SU-DHL-6 (cell line): ENCODE data around the gene PKM.

Source experiments
- H2AFZ ChIP-seq: fragments of 200-600 bp; sonication (generic); 2 replicates; pipeline ENCODE4 v1.6.1; 2014; ENCODE audit warnings: low read depth, mild to moderate bottlenecking, moderate library complexity, mixed read lengths, antibody characterized with exemption, low read length; ENCODE audit not compliant: severe bottlenecking
- H3F3A ChIP-seq: fragments of 200-600 bp; shearing (Covaris generic); 2 replicates; pipeline ENCODE4 v1.6.0; 2016; ENCODE audit warnings: antibody characterized with exemption, mild to moderate bottlenecking; ENCODE audit not compliant: insufficient read depth
- H3K27ac ChIP-seq: fragments of 200-600 bp; sonication (generic); 2 replicates; pipeline ENCODE4 v1.5.1; 2016; ENCODE audit warnings: low read depth, mild to moderate bottlenecking, low read length, moderate library complexity, mixed read lengths
- H3K27me3 ChIP-seq: fragments of 200-600 bp; sonication (generic), shearing (Covaris generic); 2 replicates; pipeline ENCODE4 v1.6.0; 2014; ENCODE audit warnings: mild to moderate bottlenecking, low read length
- H3K36me3 ChIP-seq: fragments of 200-600 bp; sonication (generic); 2 replicates; pipeline ENCODE4 v1.6.1; 2014; ENCODE audit warnings: mild to moderate bottlenecking, low read length, mixed read lengths
- H3K4me2 ChIP-seq: fragments of 300-600, 200-600 bp; shearing (Covaris generic), sonication (generic); 2 replicates; pipeline ENCODE4 v1.6.0; 2014; ENCODE audit warnings: low read length, low read depth, mild to moderate bottlenecking; ENCODE audit not compliant: poor library complexity, severe bottlenecking
- H3K4me3 ChIP-seq: fragments of 200-600 bp; sonication (generic); 2 replicates; pipeline ENCODE4 v1.5.1; 2014; ENCODE audit warnings: antibody characterized with exemption, low read length, mild to moderate bottlenecking, mixed read lengths; ENCODE audit not compliant: insufficient read depth, poor library complexity, severe bottlenecking
- H3K79me2 ChIP-seq: fragments of 200-600 bp; sonication (generic); 2 replicates; pipeline ENCODE4 v1.6.1; 2014; ENCODE audit warnings: mild to moderate bottlenecking, low read length, moderate library complexity; ENCODE audit not compliant: insufficient read depth
- H3K9ac ChIP-seq: fragments of 200-600 bp; sonication (generic); 2 replicates; pipeline ENCODE4 v1.7.0; 2014; ENCODE audit warnings: mild to moderate bottlenecking, low read length
- H3K9me2 ChIP-seq: fragments of 200-600 bp; sonication (generic); replicated peaks from 2 replicates; pipeline ENCODE4 v1.6.1; 2014; ENCODE audit warnings: low read length; ENCODE audit not compliant: insufficient read depth
- H3K9me3 ChIP-seq: fragments of 200-600 bp; sonication (generic); 2 replicates; pipeline ENCODE4 v1.6.1; 2014; ENCODE audit warnings: low read length, mixed read lengths; ENCODE audit not compliant: insufficient read depth
- H4K20me1 ChIP-seq: fragments of 200-600 bp; sonication (generic); 2 replicates; pipeline ENCODE4 v1.6.1; 2014; ENCODE audit warnings: low read depth, mild to moderate bottlenecking, antibody characterized with exemption, low read length, moderate library complexity, mixed read lengths
- CTCF ChIP-seq: fragments of 200-600 bp; sonication (generic); IDR thresholded peaks from one replicate; pipeline ENCODE4 v1.5.1; 2017; ENCODE audit warnings: antibody characterized with exemption, mild to moderate bottlenecking, low read length, moderate library complexity; ENCODE audit not compliant: insufficient read depth, poor library complexity, severe bottlenecking
- EZH2phosphoT487 ChIP-seq: fragments of 200-600 bp; sonication (generic), shearing (Covaris generic); conservative IDR thresholded peaks from 2 replicates; pipeline ENCODE4 v1.6.1; 2018; ENCODE audit warnings: mild to moderate bottlenecking, antibody characterized with exemption, low read length, moderate library complexity, mixed read lengths

PKM gene

GRCh38 chr15:72175186-72176044, 55.6 kb downstream of the PKM start:
- H2AFZ ChIP-seq = no peak overlapping the region
- no peak overlapping the region for H3K27ac ChIP-seq
- no peaks in the 10 kb centered on the region for H3K79me2 ChIP-seq

GRCh38 chr15:72174551-72175165, 56.3 kb downstream of the PKM start:
- no peaks in the 10 kb centered on the region for H3K79me2 ChIP-seq
- no peaks in the 10 kb centered on the region for H3F3A ChIP-seq
- TF ChIP-seq CTCF = no peak
- no peak for TF ChIP-seq EZH2phosphoT487
- H3K9me2 ChIP-seq = no peaks in the 10 kb centered on the region
- H3K9ac ChIP-seq = no peak overlapping the region
- no peak overlapping the region for H3K4me3 ChIP-seq
- no peaks in the 10 kb centered on the region for H4K20me1 ChIP-seq
- H3K27ac ChIP-seq = no peak overlapping the region
- no peak overlapping the region for H3K4me2 ChIP-seq
- H3K9me3 ChIP-seq = no peaks in the 10 kb centered on the region
- no peak overlapping the region for H2AFZ ChIP-seq
- no peaks in the 10 kb centered on the region for H3K36me3 ChIP-seq
- no peaks in the 10 kb centered on the region for H3K27me3 ChIP-seq

More at GRCh38 chr15:72175186-72176044, 55.6 kb downstream of the PKM start:
- no peaks in the 10 kb centered on the region for H3F3A ChIP-seq
- no peaks in the 10 kb centered on the region for H3K9me3 ChIP-seq
- no peaks in the 10 kb centered on the region for H3K27me3 ChIP-seq
- no peak overlapping the region for H3K4me2 ChIP-seq
- no peaks in the 10 kb centered on the region for H4K20me1 ChIP-seq
- H3K36me3 ChIP-seq = no peaks in the 10 kb centered on the region
- H3K9me2 ChIP-seq = no peaks in the 10 kb centered on the region
- no peak overlapping the region for H3K9ac ChIP-seq
- TF ChIP-seq CTCF = no peak
- no peak for TF ChIP-seq EZH2phosphoT487
- no peak overlapping the region for H3K4me3 ChIP-seq

- Histone ChIP-seq H3K79me2 (no peaks in the 10 kb centered on the region), H3K9me3 (no peaks in the 10 kb centered on the region), H3K4me3 (no peak overlapping the region), H2AFZ (no peak overlapping the region), H4K20me1 (no peaks in the 10 kb centered on the region), H3K27me3 (no peaks in the 10 kb centered on the region), H3K9me2 (no peaks in the 10 kb centered on the region), H3K27ac (no peak overlapping the region), H3F3A (no peaks in the 10 kb centered on the region), H3K4me2 (no peak overlapping the region), H3K36me3 (no peaks in the 10 kb centered on the region), H3K9ac (no peak overlapping the region)
- no peak for TF ChIP-seq EZH2phosphoT487
Observed at GRCh38 chr15:72173864-72174550, 57.0 kb downstream of the PKM start.
